NCI-H82 treated with DMSO at 0.1 percent for 48 hours (cell line): ENCODE data around the gene SLC9A3.

Source experiments
- DNase-seq: peaks from one replicate; lab custom pipeline; 2025; ENCODE audit not compliant: unreplicated experiment; lab: John Stamatoyannopoulos, UW

The SLC9A3 gene

DNA sequence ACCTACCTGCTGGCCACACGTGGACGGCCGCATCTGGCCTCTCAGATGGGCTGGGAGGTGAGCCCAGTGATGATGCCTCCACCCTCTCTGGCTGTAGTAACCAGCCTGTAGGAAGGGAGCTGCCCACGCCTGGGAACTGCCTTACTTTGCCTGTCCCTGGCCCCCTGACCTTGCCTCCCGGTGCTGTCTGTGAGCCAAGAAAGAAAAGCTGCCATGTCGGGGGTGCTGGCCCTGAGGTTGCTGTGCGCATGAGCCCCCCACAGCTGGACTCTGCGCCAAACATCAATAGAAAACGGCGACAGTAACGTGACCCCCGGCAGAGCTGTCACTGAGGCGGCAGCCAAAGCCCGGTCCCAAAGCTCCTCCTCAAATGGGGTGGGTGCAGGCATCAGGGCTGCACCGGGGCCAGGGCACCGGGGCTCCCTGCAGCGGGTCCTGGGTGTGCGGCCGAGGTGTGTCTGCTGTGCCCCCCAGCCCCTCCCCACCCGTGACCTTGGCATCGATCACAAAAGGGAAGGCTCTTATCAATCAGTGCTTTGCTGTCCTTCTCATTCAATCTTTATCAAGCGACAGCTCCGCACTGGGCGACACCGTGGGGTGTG is 15.3 kb upstream of the SLC9A3 start:
- no peak for DNase-seq

- DNase-seq: no peak
These were observed 14.7 kb upstream of the SLC9A3 start for GRCh38 chr5:538801-539468.

DNA sequence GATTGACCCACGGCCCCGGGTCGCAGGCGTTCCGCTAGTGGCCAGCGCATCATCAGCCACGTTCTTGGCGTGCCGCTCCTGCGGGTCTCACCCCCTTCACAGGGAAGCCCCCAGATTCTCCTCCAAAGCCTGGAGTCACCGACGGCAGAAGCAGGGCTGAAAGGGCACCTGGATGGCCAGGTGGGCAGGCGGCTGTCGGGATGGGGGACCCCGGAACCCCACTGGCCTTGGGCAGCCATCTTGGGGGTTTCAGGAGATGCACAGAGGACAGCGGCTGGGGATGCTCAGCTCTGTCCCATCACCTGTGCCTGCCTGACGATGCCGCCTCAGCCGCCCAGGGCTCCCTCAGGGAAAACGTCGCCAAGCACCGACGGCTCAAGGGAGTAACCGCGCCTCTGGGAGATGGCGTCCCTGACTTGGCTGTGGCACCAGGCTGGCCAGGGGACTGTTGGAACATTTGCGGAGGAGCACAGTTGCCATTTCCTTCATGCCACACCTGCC is 14.1 kb upstream of the SLC9A3 start:
- DNase-seq: no peak

DNA sequence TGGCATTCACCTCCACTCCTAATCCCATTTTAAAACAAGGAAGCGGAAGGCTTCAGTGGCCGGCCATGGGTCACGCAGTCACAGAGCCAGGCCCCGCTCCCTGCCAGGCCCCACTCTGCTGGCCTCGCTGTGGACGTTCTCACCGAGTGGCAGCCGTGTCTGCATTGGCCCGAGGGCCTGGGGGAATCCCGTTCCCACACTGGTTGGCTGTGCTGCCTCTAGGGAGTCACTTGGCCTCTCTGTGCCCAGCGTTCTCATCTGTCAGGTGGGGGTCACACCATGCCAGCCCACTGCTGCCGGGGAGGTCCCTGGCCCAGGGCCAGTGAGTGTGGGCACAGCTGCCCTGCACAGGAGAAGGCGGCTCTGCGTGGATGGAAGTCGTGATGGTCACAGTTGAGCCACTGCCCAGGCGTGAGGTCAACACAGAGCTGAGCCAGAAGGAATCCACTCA is 13.4 kb upstream of the SLC9A3 start:
- DNase-seq: no peak

DNA sequence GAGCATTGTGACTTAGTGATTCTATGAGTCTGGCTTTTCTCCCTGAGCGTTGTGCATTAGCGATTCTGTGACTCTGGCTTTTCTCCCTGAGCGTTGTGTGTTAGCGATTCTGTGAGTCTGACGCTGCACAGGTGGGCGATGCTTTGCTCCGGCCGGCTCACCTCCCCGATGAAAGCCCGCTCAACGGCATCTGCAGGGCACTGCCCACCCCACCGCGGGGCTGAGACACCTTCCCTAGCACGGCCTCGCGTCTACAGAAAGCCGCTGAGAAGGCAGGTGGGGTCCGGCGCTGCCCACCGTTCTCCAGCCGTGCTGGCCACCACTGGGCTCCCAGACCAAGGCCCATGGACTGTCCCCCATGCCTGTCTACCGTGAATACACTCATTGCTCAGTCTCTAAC is 12.8 kb upstream of the SLC9A3 start:
- no peak for DNase-seq

DNA sequence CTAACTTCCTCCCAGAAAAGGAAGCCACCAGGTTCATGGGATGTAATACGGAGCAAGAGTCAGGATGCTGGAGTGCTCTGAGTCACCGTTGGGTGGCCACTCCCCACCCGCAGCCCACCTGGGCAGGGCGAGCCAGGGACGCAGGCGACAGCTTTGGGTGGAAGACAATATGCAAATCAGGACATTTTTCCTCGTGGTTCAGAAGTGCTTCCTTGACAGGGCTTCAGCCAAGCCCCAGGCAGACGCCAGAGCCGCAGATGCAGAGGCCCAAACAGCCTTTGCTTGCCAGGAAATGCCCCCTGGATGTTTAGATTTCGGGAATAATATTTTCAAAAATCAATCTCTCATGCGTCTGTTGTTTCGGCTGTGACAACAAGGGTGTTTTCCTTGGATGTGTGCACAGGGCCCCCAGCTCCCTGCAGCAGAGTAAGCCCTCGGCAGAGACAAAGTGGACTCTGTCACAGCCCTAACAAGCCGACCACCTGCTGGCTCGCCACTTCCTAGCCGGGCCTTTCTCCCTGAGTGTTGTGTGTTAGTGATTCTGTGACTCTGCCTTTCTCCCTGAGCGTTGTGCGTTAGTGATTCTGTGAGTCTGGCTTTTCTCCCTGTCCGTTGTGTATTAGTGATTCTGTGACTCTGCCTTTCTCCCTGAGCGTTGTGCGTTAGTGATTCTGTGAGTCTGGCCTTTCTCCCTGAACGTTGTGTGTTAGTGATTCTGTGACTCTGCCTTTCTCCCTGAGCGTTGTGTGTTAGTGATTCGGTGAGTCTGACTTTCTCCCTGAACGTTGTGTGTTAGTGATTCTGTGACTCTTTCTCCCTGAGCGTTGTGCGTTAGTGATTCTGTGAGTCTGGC is 11.8 kb upstream of the SLC9A3 start:
- DNase-seq: no peak

DNA sequence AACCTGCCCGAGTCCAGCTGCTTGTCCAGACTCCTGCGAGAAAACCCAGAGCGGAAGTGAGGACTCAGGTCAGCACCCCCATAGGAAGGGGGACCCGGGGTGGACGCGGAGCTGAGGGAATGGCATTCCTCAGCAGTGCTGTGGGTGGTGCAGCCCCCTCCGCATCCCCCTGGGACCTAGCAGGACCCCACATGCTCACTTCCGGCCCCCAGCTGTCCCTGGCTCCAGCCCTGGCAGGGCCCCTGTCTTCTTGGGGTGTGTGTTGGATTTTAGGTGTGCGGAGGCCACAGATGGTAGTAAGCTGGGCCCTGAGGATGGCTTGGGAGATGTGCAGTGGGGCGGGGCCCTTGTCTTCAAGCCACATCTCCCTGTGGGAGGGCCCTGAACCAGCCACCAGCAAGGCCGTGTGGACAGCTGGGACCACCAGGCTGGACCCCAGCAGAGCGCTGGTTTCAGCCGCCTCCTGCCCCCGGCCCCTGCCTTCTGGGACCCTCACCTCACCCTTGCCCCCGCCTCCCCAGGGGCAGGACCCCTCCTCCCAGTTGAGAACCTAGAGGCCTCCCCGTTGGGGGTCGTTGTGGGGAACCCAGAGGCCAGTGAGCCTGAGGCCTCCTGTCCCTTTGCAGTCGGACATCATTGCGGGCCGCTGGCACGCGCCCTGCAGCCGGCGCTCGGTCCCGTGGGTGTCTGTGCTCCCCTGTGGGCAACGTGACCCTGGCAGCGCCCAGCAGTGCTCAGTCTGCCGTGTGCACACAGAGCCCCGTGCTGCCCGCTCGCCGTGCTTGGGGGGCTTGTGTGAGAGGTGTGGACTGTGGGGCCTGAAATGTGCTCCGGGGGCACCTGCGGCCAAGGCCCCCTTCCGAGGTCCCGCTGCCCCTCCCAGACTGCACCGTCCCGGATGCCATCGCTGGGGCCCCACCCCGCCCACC is 10.8 kb upstream of the SLC9A3 start:
- no peak for DNase-seq

GRCh38 chr5:533955-534742 is 9.9 kb upstream of the SLC9A3 start:
- DNase-seq: no peak

DNA sequence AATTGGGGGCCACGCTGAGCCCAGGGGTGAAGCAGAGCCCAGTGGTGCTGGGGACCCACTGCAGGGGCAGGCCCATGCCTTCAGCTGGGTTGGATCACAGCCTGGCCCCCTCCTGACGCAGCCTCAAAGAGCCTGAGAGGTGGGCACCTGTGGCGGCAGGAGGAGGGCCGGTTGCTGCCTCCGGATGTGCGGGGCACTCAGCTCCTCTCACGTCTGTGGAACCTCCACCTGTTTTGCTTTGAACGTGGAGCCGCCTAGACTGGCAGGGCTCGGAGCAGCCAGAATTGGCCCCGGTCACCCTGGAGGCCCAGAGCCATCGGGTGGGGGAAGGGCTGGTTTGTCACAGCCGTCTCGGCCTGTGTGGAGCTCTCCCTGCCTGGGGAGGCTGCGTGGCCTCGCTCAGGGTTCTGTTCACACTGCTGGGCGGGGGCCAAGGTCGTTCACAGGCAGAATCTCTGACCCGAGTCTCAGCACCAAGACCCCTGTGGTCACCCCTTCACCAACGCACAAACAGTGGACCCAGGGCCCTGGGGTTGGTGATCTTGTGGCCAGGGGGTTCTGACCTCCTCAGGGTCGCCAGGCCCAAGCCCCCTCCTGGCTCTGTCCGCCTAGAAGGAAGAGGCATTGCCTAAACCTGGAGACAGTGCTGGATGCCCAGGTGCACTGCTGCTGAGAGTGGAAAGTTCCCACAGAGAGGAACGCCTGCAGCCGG is 9.2 kb upstream of the SLC9A3 start:
- no peak for DNase-seq

DNA sequence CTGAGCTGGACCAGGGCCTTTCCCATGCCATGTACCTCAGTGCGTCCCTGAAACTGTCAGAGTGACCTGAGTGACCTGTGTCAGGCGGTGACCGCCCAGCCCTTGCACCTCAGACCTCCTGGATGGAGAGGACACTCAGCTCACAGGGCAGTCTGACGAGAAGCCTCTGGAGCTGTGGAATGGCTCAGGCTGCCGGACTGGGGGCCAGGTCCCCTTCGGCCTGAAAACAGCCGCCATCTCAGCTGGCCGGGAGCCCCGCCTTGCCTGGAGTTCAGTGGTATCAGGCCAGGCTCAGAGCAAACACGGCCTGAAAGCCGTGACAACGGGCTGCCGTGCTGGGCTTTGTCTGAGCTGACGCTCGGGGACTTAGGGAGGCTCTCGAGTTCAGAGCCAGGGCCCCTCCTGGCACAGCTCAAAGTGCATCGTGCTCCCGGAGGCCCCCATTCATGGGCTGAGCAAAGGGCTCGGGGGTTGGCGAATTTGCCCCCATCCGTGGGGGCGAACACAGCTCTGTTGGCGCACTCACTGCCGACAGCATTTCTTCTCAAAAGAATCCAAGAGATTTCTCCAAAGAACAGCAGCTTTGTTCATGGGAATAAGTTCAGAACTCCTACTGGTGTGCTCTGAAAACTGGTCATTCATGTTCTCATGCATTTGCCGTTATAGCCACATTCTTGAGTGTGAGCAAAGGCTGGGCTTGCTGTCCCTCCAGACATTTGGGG is 8.4 kb upstream of the SLC9A3 start:
- no peak for DNase-seq

- DNase-seq: no peak
These were observed 7.6 kb upstream of the SLC9A3 start for GRCh38 chr5:531749-532315.

GRCh38 chr5:531101-531748 is 7.0 kb upstream of the SLC9A3 start:
- no peak for DNase-seq

- no peak for DNase-seq
These were observed 6.0 kb upstream of the SLC9A3 start for GRCh38 chr5:530001-530955.

- DNase-seq: no peak
These were observed 4.6 kb upstream of the SLC9A3 start for GRCh38 chr5:528629-529511.

- DNase-seq: no peak
These were observed 3.7 kb upstream of the SLC9A3 start for GRCh38 chr5:527646-528628.
